Keratinocyte (primary cell): ENCODE data around the gene IARS1. TPM values are rescaled to one million over a fixed set of nuclear protein-coding genes. Genes with fewer than 3 reads are reported as not detected.

Experiments used
- DNase-seq: peaks from one replicate; pipeline ENCODE4 v3.0.0-alpha.2; 2011; ENCODE audit warnings: low read depth, missing footprints, low spot score
- FAIRE-seq: peaks from 2 replicates; lab custom pipeline; 2011; peaks lifted over from hg19 to GRCh38; lab: Jason Lieb, UNC
- H2AFZ ChIP-seq: 2 replicates; pipeline ENCODE4 v1.6.0; 2012; ENCODE audit warnings: low read length, control low read depth, inconsistent platforms; ENCODE audit not compliant: control insufficient read depth
- H3K27ac ChIP-seq: 2 replicates; pipeline ENCODE4 v1.5.1; 2011; ENCODE audit warnings: low read length; ENCODE audit not compliant: control insufficient read depth, insufficient read depth
- H3K27me3 ChIP-seq: 3 replicates; pipeline ENCODE4 v1.6.0; 2011; ENCODE audit warnings: low read length; ENCODE audit not compliant: control insufficient read depth, insufficient read depth; ENCODE audit errors: extremely low read depth
- H3K36me3 ChIP-seq, 2 experiments: 2 replicates in 1 of 2; 3 replicates in 1 of 2; pipeline ENCODE4 v1.5.1; 2011; ENCODE audit warnings: low read length in 2 of 2, mild to moderate bottlenecking in 1 of 2; ENCODE audit not compliant: control insufficient read depth in 2 of 2, insufficient read depth in 2 of 2; ENCODE audit errors: extremely low read depth in 1 of 2
- H3K4me1 ChIP-seq: 3 replicates; pipeline ENCODE4 v1.5.1; 2011; ENCODE audit warnings: low read length; ENCODE audit not compliant: control insufficient read depth, insufficient read depth; ENCODE audit errors: extremely low read depth
- H3K4me2 ChIP-seq: 3 replicates; pipeline ENCODE4 v1.6.0; 2011; ENCODE audit warnings: low read depth, low read length; ENCODE audit not compliant: control insufficient read depth, insufficient read depth; ENCODE audit errors: extremely low read depth
- H3K4me3 ChIP-seq, 3 experiments: fragments of 200-600 bp in 1 of 3; sonication (generic) in 1 of 3; 2 replicates in 2 of 3; 3 replicates in 1 of 3; pipeline ENCODE4 v1.5.1; 2011 to 2016; ENCODE audit warnings: low read length in 3 of 3, mild to moderate bottlenecking in 3 of 3, control low read depth in 2 of 3, inconsistent platforms in 1 of 3, low read depth in 1 of 3, mixed read lengths in 1 of 3, mixed run types in 1 of 3, moderate library complexity in 1 of 3; ENCODE audit not compliant: control insufficient read depth in 2 of 3, insufficient read depth in 2 of 3; ENCODE audit errors: extremely low read depth in 1 of 3
- H3K79me2 ChIP-seq: 2 replicates; pipeline ENCODE4 v1.6.0; 2012; ENCODE audit warnings: low read length; ENCODE audit not compliant: control insufficient read depth, insufficient read depth
- H3K9ac ChIP-seq: 3 replicates; pipeline ENCODE4 v1.6.0; 2011; ENCODE audit warnings: low read length; ENCODE audit not compliant: control insufficient read depth, insufficient read depth; ENCODE audit errors: extremely low read depth
- H3K9me1 ChIP-seq: 3 replicates; pipeline ENCODE4 v1.6.0; 2011; ENCODE audit warnings: low read length; ENCODE audit not compliant: control insufficient read depth, insufficient read depth; ENCODE audit errors: extremely low read depth
- H3K9me3 ChIP-seq: 2 replicates; pipeline ENCODE4 v1.5.1; 2012; ENCODE audit warnings: low read depth, low read length; ENCODE audit not compliant: control insufficient read depth
- H4K20me1 ChIP-seq: 3 replicates; pipeline ENCODE4 v1.6.0; 2011; ENCODE audit warnings: low read length; ENCODE audit not compliant: control insufficient read depth, insufficient read depth; ENCODE audit errors: extremely low read depth
- CTCF ChIP-seq, 3 experiments: IDR thresholded peaks in 1 of 3; conservative IDR thresholded peaks in 1 of 3; optimal IDR thresholded peaks in 1 of 3; 2 replicates in 2 of 3; 3 replicates in 1 of 3; pipeline versions ENCODE3 to v1.5.1; 2011; ENCODE audit warnings: low read length in 3 of 3, mild to moderate bottlenecking in 3 of 3, moderate library complexity in 2 of 3, control low read depth in 1 of 3, inconsistent platforms in 1 of 3; ENCODE audit not compliant: insufficient read depth in 2 of 3; ENCODE audit errors: extremely low read depth in 1 of 3
- EZH2 ChIP-seq: IDR thresholded peaks from one replicate; pipeline ENCODE4 v1.6.1; 2012; ENCODE audit warnings: inconsistent platforms, mild to moderate bottlenecking, low read length, moderate library complexity
- dilution Hi-C: fragments of 300-500 bp; cut with MboI; formaldehyde crosslinking; loops from one replicate; pipeline ENCODE4 v1.7.0; 2020; ENCODE audit warnings: low sequenced_read_pairs; ENCODE audit not compliant: extremely low pct_ligation_motif_present
- polyA minus RNA-seq, 3 experiments: library from RNA; depleted of rRNA, polyadenylated mRNA; stranded (reverse); fragments of >200 nt; gene quantifications; 1 replicate in 1 of 3; 2 replicates in 1 of 3; 3 replicates in 1 of 3; pipeline ENCODE4 v1.2.3, GENCODE V29; 2011
- polyA plus RNA-seq, 5 experiments: library from polyadenylated mRNA; depleted of rRNA in 3 of 5; stranded (reverse) in 3 of 5; stranded (forward) in 1 of 5; unstranded in 1 of 5; fragments of >200 nt; gene quantifications; 1 replicate in 1 of 5; 2 replicates in 3 of 5; 3 replicates in 1 of 5; pipeline versions ENCODE4 v1.2.1 to v1.2.3, GENCODE V29; 2011 to 2012; ENCODE audit warnings: missing spikeins in 2 of 5, low read depth in 1 of 5, low replicate concordance in 1 of 5

IARS1 gene
- polyA plus RNA-seq (60.1 to 88.4 TPM (median 82.4 TPM) in 3 replicates), polyA minus RNA-seq (94.9 to 250 TPM (median 106 TPM) in 3 replicates)
- 95.9 TPM for polyA plus RNA-seq (2011; ENCODE audit: low read depth)
- 62.1 and 101 TPM in 2 replicates for polyA plus RNA-seq (2011; cell fraction: cytosol; rRNA removed)
- polyA plus RNA-seq (2011; cell fraction: nucleus; rRNA removed), result 162 and 172 TPM in 2 replicates
- 99.2 and 114 TPM in 2 replicates for polyA plus RNA-seq (2012; ENCODE audit: low replicate concordance)
- 83.6 TPM for polyA minus RNA-seq (2011; cell fraction: cytosol; rRNA and poly(A)+ RNA removed)
- polyA minus RNA-seq (2011; cell fraction: nucleus; rRNA and poly(A)+ RNA removed), result 108 and 238 TPM in 2 replicates

DNA sequence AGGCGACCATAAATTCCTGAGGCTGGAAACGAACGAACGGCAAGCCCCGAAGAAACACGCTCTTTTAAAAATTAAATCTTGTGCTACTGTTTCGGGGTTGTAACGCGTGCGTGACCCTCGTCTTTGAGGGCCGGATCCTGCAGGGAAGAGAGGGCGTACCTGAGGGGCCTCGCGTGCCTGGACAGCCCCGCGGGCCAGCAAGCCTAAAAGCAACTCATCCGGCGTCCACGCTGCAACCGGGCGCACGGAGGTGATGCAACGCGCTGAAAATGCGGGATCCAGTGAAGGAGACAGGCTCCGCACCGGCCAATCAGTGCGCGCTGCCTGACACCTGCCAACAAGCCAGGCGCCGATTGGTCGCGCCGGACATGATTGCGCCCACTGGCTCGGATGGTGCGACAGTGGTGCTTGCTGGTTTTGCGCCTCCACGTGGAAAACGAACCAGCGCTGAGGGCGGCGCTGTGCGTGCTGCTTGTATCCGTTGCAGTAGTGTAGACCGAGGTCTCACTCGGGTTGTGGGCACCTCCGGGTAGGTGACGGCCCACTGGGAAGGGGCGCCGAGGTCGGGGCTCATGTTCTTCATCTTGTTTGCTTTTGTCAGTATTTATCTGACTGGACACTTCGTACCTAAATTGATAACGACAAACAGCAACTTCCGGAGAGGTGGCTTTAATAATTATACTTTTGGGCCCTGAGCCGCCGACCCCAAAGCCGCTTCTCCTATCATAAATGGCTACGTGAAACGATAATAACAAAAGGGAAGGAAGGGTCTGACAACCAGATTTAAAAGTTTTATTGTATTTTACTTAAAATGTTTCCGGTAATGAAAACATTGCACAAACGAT is at the start of gene IARS1:
TSS of gene IARS1 (minus strand) at position 246 of the 845 bp plus-strand sequence. CDS start 4,278 bp downstream, outside the sequence.
- TF ChIP-seq CTCF (optimal IDR thresholded peaks at IDR 0.05 in 1 of 3, IDR thresholded peaks at IDR 0.05 in 1 of 3, conservative IDR thresholded peaks at IDR 0.05 in 1 of 3; ENCODE audit: extremely low read depth in 1 of 3, insufficient read depth in 2 of 3, low read length in 3 of 3), result peak in 2 of 3 experiments; percentile 32 to 74
- no peak for TF ChIP-seq EZH2
- H3K27ac ChIP-seq, result peak within 1 kb of the TSS; percentile 93
- no peaks in the 10 kb centered on the region for H3K9me3 ChIP-seq
- H3K9ac ChIP-seq, result peak within 1 kb of the TSS; percentile 88
- peaks cover 15% of the 10 kb centered on the region for H4K20me1 ChIP-seq
- dilution Hi-C loops, result no loop called here
- DNase-seq, result peak; percentile 91
- peaks cover 50% of the 10 kb centered on the region for H3K79me2 ChIP-seq
- peak within 1 kb of the TSS; percentile 67 to 78 (median 75) for H3K4me3 ChIP-seq
- H3K4me1 ChIP-seq, result peaks cover 40% of the 10 kb centered on the region
- no peaks in the 10 kb centered on the region for H3K9me1 ChIP-seq
- peaks cover 5 to 17% of the 10 kb centered on the region in 2 experiments for H3K36me3 ChIP-seq
- H3K4me2 ChIP-seq, result peak within 1 kb of the TSS; percentile 93
- H3K27me3 ChIP-seq, result no peaks in the 10 kb centered on the region
- peak; percentile 80 for FAIRE-seq
- peak within 1 kb of the TSS; percentile 71 for H2AFZ ChIP-seq

DNA sequence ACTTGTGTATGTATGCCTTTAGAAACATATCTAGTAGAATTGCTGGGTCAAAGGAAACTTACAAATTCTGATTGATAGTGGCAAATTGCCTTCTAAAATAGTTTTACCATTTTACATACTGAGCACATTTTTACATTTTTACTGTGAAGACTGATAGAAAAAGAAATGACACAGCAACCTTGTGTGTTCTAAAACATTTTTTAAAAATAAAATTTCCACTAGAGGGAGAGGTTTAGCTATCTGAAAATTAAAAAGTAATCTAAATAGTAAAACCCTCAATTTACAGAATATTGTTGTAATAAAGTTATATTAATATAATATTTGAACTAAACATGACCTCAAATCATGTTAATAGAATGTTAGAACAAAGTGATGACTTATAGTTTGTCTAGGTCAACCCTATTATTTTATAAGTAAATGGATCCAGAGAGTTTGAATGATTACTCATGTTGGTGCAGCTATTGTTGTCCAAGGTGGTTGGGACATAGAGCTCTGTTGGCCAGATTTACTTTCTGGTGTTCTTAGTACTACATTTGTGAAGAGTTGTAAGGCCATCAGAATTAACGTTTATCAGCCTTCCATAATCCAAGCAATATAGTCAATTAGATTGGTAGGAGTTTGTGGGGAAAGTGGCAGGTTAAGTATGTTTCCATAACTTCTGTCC is 49.5 kb upstream of the IARS1 start:
- no peak overlapping the region for H3K9ac ChIP-seq
- DNase-seq, result no peak
- no peak for FAIRE-seq
- dilution Hi-C loops, result no loop called here
- H3K79me2 ChIP-seq, result no peaks in the 10 kb centered on the region
- peaks cover 0 to 16% of the 10 kb centered on the region in 2 experiments for H3K36me3 ChIP-seq
- no peaks in the 10 kb centered on the region for H3K9me1 ChIP-seq
- H4K20me1 ChIP-seq, result no peaks in the 10 kb centered on the region
- no peak overlapping the region for H3K27ac ChIP-seq
- no peaks in the 10 kb centered on the region for H3K9me3 ChIP-seq
- no peak overlapping the region for H2AFZ ChIP-seq
- no peak for TF ChIP-seq EZH2
- no peak for TF ChIP-seq CTCF (optimal IDR thresholded peaks at IDR 0.05 in 1 of 3, IDR thresholded peaks at IDR 0.05 in 1 of 3, conservative IDR thresholded peaks at IDR 0.05 in 1 of 3; ENCODE audit: extremely low read depth in 1 of 3, insufficient read depth in 2 of 3, low read length in 3 of 3)
- no peaks in the 10 kb centered on the region for H3K27me3 ChIP-seq
- no peak overlapping the region for H3K4me2 ChIP-seq
- no peak overlapping the region for H3K4me3 ChIP-seq
- no peaks in the 10 kb centered on the region for H3K4me1 ChIP-seq
